GM10266 (cell line): ENCODE results near the gene ZNF514.
"Not testable (repeated sequence)": the region's sequence is repeated elsewhere in the genome, so short reads cannot be mapped to it uniquely, and the experiment has no call there.

Experiments
- DNase-seq: peaks from one replicate; pipeline ENCODE4 v3.0.0; 2012; ENCODE audit errors: extremely low spot score
- TF ChIP-seq, protein P1 (sequence below): IDR thresholded peaks from 2 replicates; pipeline ENCODE4 v1.5.1; 2012; ENCODE audit warnings: mild to moderate bottlenecking, low read depth; ENCODE audit not compliant: control insufficient read depth, insufficient read depth; ENCODE audit errors: missing control alignments

ZNF514 gene

DNA sequence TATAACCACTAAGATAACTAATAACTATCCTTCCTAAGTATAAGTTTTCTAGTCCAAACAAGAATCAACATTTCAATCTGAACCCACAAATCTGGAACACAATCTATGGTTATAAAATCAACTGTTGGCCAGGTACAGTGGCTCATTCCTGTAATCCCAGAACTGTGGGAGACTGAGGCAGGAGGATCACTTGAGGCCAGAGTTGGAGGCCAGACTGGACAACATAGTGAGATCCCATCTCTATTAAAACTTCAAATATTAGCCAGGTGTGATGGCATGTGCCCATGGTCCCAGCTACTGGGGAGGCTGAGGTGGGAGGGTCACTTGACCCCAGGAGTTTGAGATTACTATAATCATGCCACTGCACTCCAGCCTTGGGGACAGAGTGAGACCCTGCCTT, 49.3 kb downstream of the ZNF514 start:
- TF ChIP-seq, protein P1, sequence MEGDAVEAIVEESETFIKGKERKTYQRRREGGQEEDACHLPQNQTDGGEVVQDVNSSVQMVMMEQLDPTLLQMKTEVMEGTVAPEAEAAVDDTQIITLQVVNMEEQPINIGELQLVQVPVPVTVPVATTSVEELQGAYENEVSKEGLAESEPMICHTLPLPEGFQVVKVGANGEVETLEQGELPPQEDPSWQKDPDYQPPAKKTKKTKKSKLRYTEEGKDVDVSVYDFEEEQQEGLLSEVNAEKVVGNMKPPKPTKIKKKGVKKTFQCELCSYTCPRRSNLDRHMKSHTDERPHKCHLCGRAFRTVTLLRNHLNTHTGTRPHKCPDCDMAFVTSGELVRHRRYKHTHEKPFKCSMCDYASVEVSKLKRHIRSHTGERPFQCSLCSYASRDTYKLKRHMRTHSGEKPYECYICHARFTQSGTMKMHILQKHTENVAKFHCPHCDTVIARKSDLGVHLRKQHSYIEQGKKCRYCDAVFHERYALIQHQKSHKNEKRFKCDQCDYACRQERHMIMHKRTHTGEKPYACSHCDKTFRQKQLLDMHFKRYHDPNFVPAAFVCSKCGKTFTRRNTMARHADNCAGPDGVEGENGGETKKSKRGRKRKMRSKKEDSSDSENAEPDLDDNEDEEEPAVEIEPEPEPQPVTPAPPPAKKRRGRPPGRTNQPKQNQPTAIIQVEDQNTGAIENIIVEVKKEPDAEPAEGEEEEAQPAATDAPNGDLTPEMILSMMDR: no peak
- DNase-seq: no peak

DNA sequence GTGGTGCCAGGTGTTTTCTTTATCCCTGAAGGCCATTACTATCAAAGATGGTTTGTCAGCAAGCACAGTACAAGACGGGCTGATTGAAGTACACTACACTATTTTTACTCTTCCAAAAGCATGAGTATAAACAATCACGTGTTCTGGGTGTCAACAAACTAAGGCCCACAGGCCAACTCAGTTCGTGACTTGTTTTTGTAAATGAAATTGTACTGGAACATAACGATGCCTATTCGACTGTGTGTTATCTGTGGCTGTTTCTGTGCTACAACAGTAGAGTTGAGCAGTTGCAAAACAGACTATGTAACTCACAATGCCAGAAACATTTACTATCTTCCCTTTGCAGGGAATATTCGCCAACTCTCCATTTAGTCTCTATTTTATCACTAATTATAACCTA, 50.4 kb downstream of the ZNF514 start:
- TF ChIP-seq, protein P1: no peak

DNA sequence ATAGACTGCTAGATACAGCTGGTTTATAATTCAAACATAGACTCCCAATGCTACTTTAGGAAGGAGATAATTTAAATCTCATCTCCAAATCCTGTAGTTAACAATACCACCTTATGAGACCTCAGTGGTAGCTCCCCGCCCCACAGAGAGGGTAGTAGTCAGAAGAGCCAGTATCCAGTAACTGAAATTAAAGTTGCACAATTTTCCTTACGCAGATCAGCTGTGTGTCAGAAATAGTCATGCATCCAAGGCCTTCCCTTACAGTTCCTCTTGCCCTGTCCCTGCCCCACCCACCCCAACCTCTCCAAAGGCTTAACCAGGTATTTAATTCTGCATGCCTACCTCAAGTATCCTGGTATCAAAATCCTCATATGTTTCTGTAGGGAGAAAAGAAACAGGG, 53.6 kb downstream of the ZNF514 start:
- no peak for DNase-seq
- TF ChIP-seq, protein P1: no peak

More for the DNA sequence above, 50.4 kb downstream of the ZNF514 start:
- DNase-seq: no peak

DNA sequence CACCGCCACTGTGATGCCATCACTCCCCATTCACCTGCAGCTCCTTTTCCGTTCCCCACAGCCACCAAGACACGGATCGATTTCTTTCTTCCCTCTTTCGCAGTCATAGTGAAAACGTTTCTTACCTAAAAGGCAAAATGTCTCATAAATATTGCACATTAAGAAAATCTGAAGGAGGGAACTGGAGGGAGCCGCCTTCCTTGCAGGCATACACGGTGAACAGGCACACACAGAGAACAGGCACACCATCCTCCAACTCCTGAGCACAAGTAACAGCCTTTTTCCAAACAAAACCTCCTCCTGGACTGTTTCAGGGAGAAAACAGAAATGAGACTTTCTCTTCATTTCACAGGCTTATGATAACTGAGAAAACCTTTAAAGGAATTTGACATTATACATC, 55.0 kb downstream of the ZNF514 start:
- TF ChIP-seq, protein P1: no peak
- no peak for DNase-seq

DNA sequence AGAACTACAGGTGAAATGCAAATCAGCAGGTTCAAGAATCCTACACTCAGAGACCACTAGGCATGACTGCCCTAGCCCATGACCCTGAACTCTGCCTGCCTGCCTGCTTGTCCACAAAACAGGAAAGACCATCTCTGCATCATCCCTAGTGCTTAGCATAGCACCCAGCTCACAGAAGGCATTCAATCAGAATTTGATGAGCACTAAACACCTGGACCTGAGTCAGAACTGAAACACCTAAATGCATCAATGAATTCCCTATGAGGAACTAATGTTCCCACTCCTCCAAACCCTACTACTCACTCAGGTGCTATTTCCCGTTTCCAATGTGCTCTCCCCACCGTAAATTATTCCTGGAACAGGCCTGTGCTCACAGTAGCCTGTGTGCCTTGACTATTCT, 59.7 kb downstream of the ZNF514 start:
- DNase-seq: no peak
- TF ChIP-seq, protein P1: no peak

DNA sequence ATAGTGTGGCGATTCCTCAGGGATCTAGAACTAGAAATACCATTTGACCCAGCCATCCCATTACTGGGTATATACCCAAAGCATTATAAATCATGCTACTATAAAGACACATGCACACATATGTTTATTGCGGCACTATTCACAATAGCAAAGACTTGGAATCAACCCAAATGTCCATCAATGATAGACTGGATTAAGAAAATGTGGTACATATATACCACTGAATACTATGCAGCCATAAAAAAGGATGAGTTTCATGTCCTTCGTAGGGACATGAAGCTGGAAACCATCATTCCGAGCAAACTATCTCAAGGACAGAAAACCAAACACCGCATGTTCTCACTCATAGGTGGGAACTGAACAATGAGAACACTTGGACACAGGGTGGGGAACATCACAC, 61.4 kb downstream of the ZNF514 start:
- not testable (repeated sequence) for DNase-seq
